DMS53 (cell line): ENCODE results near the gene OR1I1.

Source experiments
- DNase-seq: peaks from one replicate; lab custom pipeline; 2025; lab: John Stamatoyannopoulos, UW

OR1I1 gene

DNA sequence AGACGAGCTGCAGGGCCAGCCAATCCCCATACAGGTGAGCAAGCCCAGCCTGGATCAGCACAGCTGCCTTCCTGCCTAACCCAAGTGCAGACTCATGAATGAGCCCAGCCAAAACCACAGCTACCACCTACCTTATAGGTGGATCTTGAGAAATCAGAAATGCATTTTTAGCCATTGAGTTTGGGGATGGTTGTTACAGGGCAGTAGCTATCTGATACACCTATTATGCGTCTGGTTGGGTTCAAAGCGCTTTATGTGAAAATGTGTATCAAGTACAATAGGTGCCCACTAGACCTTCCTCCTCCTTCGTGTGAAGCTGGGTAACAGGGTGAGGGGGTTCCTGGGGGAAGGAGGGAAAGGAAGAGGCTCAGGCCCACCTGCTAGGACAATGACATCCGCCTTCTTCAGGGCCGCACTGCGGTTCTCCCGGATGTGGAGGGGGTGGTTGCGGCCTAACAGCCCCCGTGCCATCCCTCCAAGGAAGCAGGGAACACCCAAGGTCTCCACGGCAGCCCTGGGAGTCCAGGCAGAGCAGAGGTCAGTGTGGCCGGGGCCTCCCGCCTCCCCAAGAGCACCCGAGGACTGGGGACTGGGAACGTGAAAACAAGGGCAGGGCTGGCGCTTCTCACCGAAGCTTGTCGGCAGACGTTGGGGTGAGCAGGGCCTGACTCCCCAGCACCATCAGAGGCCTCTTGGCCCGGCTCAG lies 36.9 kb downstream of the OR1I1 start:
- no peak for DNase-seq

GRCh38 chr19:15120135-15121026 lies 38.4 kb downstream of the OR1I1 start:
- no peak for DNase-seq

DNA sequence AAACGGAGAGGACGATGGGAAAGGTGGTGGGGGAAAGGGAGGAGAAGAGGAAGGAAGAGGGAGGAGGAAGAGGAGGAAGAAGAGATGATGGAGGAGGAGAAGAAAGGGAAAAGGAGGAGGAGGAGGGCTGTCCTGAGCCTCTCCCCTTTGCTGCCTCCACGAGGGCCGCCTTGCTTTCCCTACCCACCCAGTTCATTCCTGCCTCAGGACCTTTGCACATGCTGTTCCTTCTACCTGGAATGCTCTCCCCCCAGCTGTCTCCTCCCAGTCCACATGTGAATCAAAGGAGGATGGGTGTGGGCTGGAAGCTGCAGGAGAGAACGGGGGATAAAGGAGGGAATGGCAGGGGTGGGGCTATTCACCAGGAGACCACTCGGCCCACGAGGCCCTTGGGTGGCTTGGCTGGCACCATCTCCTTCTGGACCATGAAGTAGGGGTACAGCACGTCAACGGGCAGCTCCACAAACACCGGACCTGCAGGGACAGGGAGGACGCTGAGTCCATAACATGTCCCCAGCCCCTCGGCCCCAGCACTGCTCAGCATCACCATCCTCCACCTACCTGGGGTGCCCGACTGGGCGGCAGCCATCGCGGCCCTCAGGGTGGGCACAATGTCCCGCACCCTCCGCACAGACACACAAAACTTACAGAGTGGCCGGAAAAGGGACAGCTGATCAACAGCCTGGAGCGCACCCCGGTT lies 40.5 kb downstream of the OR1I1 start:
- no peak for DNase-seq

DNA sequence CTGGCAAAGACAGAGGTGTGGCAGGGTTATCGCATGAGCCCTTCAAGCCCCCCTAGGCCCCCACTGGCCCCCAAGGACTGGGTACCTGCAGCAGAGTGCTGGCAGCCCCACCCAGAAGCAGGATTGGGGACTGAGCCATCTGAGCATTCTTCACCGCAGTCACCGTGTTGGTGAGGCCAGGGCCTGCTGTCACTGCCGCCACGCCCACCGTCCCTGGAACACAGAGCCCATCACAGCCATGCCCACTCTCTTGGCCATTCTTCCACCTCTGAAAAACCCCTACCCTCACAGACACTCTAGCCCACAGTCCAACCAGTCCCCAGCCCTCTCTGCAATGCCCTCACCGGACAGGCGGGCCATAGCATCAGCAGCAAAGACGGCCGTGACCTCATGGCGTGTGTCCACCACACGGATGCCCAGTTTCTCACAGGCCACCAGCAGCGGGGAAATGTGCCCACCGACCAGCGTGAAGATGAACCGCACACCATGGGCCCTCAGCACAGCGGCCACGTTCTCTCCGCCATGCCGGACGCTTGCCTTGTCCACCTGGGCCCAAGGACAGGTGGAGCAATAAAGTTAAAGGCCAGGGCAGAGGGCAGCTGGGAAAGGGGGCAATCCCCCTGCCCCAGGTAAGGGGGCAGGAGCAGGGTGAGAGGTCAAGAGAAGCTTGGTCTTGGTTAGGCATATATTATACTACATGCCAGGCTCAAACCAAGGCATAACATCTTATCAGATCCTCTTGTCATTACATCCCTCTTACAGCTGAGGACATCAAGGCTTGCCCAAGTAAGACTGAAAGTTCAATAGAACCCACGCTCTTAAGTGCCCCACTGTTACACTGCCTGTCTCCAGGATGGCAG lies 41.2 kb downstream of the OR1I1 start:
- no peak for DNase-seq

- DNase-seq = no peak
Observed at GRCh38 chr19:15123900-15124299, 41.9 kb downstream of the OR1I1 start.

- peak; percentile 40 for DNase-seq
Observed at GRCh38 chr19:15124572-15125231, 42.7 kb downstream of the OR1I1 start.

DNA sequence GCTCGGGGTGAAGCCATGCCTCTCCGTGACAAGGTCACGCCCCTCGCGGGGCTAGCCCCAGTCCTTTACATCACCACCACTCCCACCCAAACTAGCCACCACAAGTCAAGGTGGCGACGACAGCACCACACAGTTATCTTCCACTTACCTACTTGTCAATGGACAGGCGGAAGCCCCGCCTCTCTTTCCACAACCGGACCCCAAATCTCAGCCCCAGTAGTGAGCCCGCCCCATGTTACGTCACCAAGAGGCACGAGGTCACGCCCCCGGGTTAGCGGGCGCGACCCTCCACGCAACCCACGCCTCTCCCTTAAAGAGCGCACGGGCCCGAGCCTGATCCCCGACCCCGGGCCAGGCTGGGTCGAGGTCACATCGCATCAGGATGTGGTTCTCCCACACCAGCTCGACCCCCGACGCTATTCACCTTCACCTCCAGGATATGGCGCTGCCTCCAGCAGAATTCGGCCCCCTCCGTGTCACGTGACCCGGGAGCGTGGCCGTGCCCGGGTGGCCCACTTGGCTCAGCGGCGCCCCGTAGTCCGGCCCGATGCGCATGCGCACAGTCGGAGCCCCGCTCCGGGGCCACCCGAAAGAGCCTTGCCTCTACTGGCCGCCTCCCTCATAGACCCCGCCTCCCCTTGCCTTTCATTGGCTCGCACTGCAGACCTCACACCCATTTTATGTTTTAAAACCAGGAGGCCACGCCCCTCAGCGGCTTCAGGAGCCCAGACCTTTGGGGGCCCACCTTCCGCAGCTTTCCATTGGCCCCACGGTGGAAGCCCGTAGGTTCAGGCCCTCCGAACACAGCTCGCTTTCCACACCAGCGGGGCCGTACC lies 43.4 kb downstream of the OR1I1 start:
- DNase-seq = peak; percentile 97

- no peak for DNase-seq
Observed at GRCh38 chr19:15126131-15126910, 44.3 kb downstream of the OR1I1 start.

- peak; percentile 5 for DNase-seq
Observed at GRCh38 chr19:15128162-15128770, 46.3 kb downstream of the OR1I1 start.

DNA sequence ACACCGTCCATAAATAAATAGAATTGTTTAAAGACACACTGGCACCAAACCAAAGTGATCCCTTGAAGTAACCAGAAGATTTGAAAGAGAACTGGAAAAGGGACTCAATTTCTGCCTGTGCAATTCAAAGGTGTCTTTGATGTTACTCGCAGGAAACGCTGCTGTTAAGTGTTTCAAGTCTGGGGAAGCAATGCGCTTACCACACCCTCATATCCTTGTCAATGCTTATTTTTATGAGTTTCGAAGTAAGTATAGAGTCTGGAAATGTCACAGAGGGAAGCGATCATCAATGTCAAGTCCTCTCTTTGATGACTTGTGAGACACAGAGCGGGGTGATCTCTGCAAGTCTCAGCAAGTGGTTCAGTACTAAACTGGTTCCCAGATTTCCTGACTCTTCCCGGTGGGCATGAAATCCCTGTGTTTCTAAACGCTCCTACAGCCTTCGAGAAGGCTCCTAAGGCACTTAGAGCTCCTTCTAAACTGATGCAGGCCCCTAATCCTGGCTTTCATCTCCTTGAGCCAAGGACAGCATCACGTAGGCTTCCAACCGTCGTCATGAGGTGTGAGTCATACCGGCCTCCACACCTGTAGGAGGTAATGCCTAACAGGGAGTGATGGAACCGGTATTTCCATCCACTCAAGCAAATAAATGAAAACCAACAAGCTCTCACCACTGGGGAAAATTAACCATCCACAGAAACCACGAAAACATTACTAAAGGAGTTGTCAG lies 48.0 kb downstream of the OR1I1 start:
- DNase-seq = peak; percentile 91

GRCh38 chr19:15136234-15136954 lies 54.4 kb downstream of the OR1I1 start:
- DNase-seq = peak; percentile 22

DNA sequence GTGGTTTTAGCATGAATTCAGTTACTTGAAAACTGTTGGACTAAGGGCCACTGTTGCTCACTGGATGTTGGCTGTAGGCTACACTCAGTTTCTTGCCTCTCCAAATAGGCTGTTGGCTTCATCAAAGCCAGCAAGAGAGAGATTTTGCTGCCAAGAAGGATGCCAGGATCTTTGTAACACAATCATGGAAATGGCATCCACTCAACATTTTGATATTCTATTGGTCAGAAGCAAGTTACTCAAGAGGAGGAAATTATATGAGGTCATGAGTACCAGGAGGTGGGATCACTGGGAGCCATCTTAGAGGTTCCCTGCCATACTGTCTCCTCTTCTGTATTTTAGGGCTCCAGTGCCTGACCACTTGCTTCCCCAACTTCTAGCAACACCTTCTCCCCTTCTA lies 55.8 kb downstream of the OR1I1 start:
- DNase-seq = no peak

DNA sequence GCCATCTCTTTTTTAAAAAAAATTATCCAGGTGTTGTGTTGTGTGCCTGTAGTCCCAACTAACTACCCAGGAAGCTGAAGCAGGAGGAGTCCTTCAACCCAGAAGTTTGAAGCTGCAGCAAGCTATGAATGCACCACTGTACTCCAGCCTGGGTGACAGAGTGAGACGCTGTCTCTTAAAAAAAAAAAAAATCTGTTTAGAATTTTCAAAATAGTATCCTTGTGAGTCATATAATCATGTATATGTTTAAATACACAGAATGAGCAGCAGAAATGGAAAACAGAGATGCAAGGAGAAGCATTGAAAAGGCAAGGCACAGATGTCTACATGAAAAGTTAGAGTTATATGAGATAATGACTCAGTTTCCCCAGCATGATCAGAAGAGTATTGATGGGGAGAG lies 56.4 kb downstream of the OR1I1 start:
- DNase-seq = no peak

GRCh38 chr19:15141143-15141542 lies 59.1 kb downstream of the OR1I1 start:
- no peak for DNase-seq

GRCh38 chr19:15142313-15142712 lies 60.3 kb downstream of the OR1I1 start:
- DNase-seq = no peak
